ENCODE results near the gene GGT6. TPM values are rescaled to one million over a fixed set of nuclear protein-coding genes. Genes with fewer than 3 reads are reported as not detected.

Gene GGT6
- total RNA-seq, 1 donor from 2014 or later = not detected

DNA sequence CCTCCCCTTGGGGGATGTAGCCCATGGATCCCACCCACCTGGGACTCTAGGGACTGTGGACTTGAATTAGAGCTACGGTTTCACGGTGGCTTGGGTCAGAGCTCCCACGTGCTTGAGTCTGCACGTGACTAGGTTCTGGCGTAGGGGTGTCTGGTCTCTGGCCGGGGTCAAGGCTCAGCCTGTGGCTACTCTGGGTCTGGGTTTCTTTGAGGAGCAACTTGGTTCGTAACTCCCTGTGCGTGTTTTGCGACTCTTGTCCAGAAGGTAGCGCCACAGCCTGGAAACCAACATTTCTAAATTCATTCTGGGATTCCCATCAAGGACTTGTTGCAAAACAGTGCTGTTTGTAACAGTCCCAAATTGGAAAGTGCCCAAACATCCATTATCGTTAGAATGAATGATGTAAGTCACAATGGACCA is 470 bp upstream of the GGT6 start:
- H3K4me3 ChIP-seq (ENCODE audit: insufficient read depth, low read depth, low read length) = no peak overlapping the region
- peaks cover 19% of the 10 kb centered on the region for H3K27me3 ChIP-seq (ENCODE audit: insufficient read depth, low read length)
- H3K4me2 ChIP-seq (ENCODE audit: low read length) = no peak overlapping the region
- no peaks in the 10 kb centered on the region for H3K36me3 ChIP-seq (ENCODE audit: insufficient read depth, low read length)
- no peaks in the 10 kb centered on the region for H3K9me3 ChIP-seq (ENCODE audit: insufficient read depth, low read depth, low read length)
- Mint-ChIP-seq H3K27ac (ENCODE audit: unreplicated experiment) (no peak overlapping the region), H3K27me3 (ENCODE audit: low read depth, unreplicated experiment) (peaks cover 31% of the 10 kb centered on the region), H3K4me1 (ENCODE audit: low read depth, unreplicated experiment) (peaks cover 4% of the 10 kb centered on the region), H3K9me3 (ENCODE audit: unreplicated experiment) (no peaks in the 10 kb centered on the region), H3K36me3 (ENCODE audit: low read depth, unreplicated experiment) (no peaks in the 10 kb centered on the region), H3K4me3 (ENCODE audit: unreplicated experiment) (no peak overlapping the region)
- DNase-seq (ENCODE audit: low read depth) = no peak
- H3K79me2 ChIP-seq (ENCODE audit: insufficient read depth, low read length) = peaks cover under 1% of the 10 kb centered on the region
- no peak for TF ChIP-seq CTCF (IDR thresholded peaks at IDR 0.05; ENCODE audit: insufficient read depth, low read depth, low read length)
- no peak for TF ChIP-seq EZH2 (IDR thresholded peaks at IDR 0.05; ENCODE audit: insufficient read depth, low read length)
- H3K9ac ChIP-seq (ENCODE audit: low read length) = no peak overlapping the region
- H4K20me1 ChIP-seq (ENCODE audit: insufficient read depth, low read length) = no peaks in the 10 kb centered on the region
- H3K27ac ChIP-seq (ENCODE audit: low read depth, low read length) = no peak overlapping the region
- peaks cover 2% of the 10 kb centered on the region for H3K4me1 ChIP-seq (ENCODE audit: insufficient read depth, low read length)
- H2AFZ ChIP-seq (ENCODE audit: low read depth, low read length) = no peak overlapping the region
- no peak for FAIRE-seq

DNA sequence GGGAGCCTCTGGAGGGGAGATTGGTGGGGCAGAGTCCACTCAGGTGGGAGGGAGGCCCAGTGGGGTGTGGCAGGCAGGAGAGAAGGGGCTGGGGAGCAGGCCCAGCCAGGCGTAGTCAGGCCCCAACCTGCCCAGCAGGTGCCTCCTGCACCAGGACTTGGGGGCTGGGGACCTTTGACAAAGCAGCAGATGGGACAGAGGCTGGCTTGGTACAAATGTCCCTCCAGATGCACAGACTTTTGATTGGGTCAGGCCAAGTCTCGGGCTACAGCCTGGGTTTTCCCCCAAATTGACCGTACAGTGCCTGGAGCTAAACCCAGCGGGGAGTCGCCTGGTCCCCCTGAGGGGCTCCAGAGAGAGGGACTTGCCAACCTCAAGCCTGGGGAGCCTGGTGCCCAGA is 411 bp downstream of the GGT6 start:
- H3K4me1 Mint-ChIP-seq (ENCODE audit: low read depth, unreplicated experiment) = peaks cover 8% of the 10 kb centered on the region
- no peaks in the 10 kb centered on the region for H3K9me3 Mint-ChIP-seq (ENCODE audit: unreplicated experiment)

More for the DNA sequence above, 411 bp downstream of the GGT6 start:
- FAIRE-seq = no peak
- Histone ChIP-seq H3K4me3 (ENCODE audit: insufficient read depth, low read depth, low read length) (no peak overlapping the region), H3K9me3 (ENCODE audit: insufficient read depth, low read depth, low read length) (no peaks in the 10 kb centered on the region), H3K36me3 (ENCODE audit: insufficient read depth, low read length) (no peaks in the 10 kb centered on the region), H3K4me1 (ENCODE audit: insufficient read depth, low read length) (peaks cover 7% of the 10 kb centered on the region), H3K4me2 (ENCODE audit: low read length) (no peak overlapping the region), H3K27ac (ENCODE audit: low read depth, low read length) (no peak overlapping the region), H3K27me3 (ENCODE audit: insufficient read depth, low read length) (peaks cover 19% of the 10 kb centered on the region), H2AFZ (ENCODE audit: low read depth, low read length) (no peak overlapping the region), H3K9ac (ENCODE audit: low read length) (no peak overlapping the region), H4K20me1 (ENCODE audit: insufficient read depth, low read length) (no peaks in the 10 kb centered on the region), H3K79me2 (ENCODE audit: insufficient read depth, low read length) (peaks cover 9% of the 10 kb centered on the region)
- TF ChIP-seq CTCF (IDR thresholded peaks at IDR 0.05; ENCODE audit: insufficient read depth, low read depth, low read length) (no peak), EZH2 (IDR thresholded peaks at IDR 0.05; ENCODE audit: insufficient read depth, low read length) (no peak)
- no peaks in the 10 kb centered on the region for H3K36me3 Mint-ChIP-seq (ENCODE audit: low read depth, unreplicated experiment)
- DNase-seq (ENCODE audit: low read depth) = no peak
- H3K27me3 Mint-ChIP-seq (ENCODE audit: low read depth, unreplicated experiment) = peaks cover 27% of the 10 kb centered on the region
- H3K27ac Mint-ChIP-seq (ENCODE audit: unreplicated experiment) = no peak overlapping the region
- no peak overlapping the region for H3K4me3 Mint-ChIP-seq (ENCODE audit: unreplicated experiment)

All from astrocyte (in vitro differentiated cells and primary cell).